ENCODE measurements around the gene CD47.

CD47 gene

DNA sequence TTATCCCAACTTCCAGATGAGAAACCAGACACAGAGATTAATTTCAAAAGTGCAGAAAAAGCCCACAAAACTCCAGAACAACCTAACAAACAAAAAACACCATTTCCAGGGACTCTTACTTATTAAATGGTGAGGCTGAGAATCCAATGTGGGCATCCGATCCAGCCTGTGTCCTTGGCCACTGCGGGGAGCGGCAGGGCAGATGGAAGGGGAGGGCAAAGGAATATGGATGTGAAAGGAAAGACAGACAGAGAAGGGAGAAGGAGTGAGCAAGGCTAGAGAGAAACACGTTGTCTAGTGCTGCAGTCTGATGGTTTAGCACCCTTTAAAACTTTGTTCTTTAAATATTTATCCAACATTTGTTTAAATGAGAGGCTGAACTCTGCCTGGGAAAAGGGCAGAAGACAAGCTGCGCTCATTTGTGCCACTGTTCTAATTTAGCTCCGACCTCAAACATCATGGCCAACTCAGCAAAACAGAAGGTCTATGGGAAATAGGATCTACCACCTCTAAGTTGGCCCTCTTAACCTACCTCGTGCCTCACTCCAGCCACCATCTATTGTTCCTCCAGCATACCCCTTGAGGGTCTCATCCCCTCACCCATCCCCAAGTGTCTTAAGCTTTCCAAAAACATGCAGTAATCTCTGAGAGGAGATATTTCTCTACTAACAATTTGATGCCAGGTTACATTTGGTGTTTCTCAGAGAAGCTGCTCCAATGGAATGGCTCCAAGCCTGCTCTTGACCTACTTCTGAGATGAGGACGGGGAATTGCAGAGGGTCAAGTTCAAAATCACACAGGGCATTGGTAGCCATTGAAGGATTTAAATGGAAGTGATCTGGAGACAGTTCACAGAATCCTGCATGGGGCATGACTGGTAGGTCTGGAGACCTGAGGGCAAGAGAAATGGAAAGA, 77.4 kb downstream of the CD47 start:
- no peak for DNase-seq

GRCh38 chr3:108012304-108012703, 78.5 kb downstream of the CD47 start:
- DNase-seq, result no peak

DNA sequence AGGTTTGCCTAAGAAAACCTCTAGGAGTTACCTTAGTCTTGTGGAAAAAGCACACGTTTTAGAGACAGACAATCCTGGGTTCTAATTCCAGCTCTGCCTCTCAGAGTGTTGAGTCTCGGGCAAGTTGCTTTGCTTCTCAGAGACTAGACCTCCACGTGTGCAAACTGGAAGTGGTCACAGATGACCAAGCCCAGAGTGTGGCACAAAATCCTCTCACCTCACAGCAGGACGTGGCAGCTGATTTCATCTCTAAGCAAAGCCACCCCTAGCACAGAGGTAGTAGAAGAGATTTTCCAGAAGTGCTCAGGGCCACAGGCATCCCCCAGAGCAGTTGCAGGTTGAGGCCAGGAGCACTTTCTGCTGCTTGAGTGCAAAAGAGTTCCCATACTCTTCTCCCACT, 79.2 kb downstream of the CD47 start:
- no peak for DNase-seq

DNA sequence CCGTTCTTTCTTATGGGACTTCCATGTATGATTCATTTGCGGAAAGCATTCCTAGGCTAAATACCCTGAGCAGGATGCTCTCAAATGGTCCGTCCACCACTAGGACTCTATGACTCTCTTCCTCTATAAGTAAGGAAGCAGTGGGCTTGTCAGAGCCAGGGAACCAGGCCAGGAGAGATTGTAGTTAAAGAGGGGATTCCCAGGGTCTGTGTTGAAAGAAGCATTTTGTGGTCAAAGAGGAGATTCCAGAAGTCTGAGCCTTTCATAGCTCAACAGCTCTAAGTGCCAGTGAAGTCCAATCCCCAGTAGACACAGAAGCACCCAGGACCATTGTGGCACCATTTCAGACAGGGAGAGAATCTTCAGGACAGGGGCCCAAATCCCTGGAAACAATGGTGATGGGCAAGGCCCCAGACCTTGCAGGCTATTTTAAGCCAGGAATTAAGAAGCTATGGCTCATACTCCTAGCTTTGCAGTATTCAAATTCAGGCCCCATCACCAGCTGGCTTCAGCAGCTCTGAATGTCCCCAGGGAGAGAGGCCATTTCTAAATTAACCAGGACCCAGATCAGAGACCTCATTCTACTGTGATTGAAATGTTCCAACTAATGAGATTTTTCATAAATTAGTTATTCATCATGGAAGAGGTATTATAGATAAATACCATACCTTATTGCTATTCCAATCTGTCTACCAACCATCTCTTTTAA, 81.7 kb downstream of the CD47 start:
- peak; percentile 89 for DNase-seq

- DNase-seq, result no peak
These were observed 82.7 kb downstream of the CD47 start for GRCh38 chr3:108008106-108008505.

DNA sequence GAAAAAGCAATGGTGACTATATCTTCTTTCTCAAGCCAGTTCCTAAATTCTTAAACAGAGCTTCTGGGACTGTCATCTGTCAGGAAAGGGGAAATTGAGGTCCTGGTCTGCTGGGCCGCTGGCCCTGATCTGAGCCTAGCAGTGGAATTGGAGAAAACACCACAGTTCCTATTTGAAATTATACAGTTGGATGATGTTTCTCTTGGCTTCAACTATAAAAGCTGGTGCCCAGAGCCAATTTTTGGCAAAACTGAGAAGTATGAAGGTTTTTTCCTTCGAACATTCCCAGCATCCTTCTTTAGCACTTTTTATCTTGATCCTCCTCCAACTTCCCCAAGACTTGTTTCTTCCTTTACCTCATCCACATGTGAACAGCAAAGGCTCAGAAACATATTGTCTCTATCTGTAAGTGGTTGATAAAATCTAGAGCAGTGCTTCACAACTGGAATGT, 83.9 kb downstream of the CD47 start:
- DNase-seq, result no peak

DNA sequence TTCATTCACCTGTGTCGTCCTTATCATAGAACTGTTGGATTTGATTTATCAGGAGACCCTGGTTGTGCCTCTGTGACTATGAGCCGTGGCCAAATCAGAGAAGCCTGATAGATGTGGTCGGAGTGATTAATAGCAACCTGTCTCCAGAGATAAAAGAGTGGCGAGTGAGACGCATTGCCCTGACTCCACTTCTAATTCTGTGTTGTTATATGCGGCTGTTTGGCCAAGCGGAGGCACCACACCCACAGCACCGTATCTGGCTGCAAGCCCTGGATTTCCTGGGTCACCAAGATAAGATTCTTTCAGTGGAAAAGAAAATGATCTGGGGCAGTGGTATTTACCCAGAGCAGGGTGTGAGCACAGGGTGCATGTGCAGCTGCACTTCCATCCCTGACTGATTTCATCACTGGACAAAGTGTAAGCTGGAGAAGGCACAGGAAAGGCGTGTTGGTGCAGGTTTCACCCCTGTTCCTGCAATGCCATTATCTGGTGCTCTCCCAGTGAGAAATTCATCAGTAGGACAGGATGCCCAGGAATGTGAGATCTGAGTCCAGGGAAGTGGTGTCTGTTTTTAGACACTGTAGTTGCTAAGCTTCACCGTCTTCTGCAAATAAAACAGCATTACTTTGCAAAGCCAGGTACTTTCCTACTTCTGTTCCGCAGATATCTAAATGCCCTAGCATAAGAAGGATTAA, 84.6 kb downstream of the CD47 start:
- DNase-seq, result no peak

DNA sequence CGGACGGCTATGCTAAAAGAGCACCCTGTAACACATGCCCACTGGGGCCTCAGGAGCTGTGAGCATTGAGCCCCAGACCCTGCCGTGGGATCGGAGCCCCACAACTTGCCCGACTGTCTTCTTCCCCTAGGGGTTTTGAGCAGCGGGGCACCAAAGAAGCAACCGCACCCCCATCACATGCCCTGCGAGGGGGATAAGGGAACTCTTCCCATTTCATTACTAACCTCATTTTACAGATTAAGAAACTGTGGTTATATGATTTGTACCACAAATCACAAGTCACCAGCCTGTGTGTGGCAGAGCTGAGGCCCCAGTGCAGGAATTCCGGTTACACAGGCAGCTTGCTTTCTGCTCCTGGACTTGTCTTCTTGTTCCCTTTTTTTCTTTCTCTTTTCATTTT, 86.2 kb downstream of the CD47 start:
- DNase-seq, result no peak

- no peak for DNase-seq
These were observed 89.4 kb downstream of the CD47 start for GRCh38 chr3:108001457-108001856.

- DNase-seq, result no peak
These were observed 91.5 kb downstream of the CD47 start for GRCh38 chr3:107999215-107999775.

- no peak for DNase-seq
These were observed 93.2 kb downstream of the CD47 start for GRCh38 chr3:107997671-107998070.

GRCh38 chr3:107995823-107996222, 95.0 kb downstream of the CD47 start:
- no peak for DNase-seq

- no peak for DNase-seq
These were observed 95.7 kb downstream of the CD47 start for GRCh38 chr3:107994956-107995715.

DNA sequence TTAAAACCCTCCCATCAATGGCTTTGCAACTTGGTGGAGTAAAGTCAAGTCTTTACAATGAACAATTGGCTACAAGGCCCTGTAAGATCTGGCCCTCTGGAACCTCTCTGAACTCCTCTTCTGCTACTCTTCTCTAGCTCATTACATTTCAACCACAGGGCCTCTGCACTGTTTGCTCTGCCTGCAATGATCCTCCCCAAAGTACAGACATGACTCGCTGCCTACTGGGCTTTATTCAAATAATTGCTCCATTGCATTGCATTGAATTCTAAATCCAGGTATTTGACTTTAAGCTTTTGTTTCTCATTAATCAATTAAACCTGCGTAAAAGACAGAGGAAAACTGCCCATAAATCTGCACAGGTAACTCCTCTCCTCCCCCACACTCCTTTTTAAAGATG, 96.7 kb downstream of the CD47 start:
- DNase-seq, result no peak

GRCh38 chr3:107993771-107994170, 97.1 kb downstream of the CD47 start:
- DNase-seq, result peak; percentile 38

All from fibroblast of skin of abdomen (primary cell).